NCI-H2196 treated with DMSO at 0.1 percent for 48 hours (cell line): ENCODE results near the gene PRPSAP1.
"Not testable (repeated sequence)": the region's sequence is repeated elsewhere in the genome, so short reads cannot be mapped to it uniquely, and the experiment has no call there.

Experiments used
- DNase-seq: peaks from one replicate; lab custom pipeline; 2025; ENCODE audit not compliant: unreplicated experiment; lab: John Stamatoyannopoulos, UW

Gene PRPSAP1

DNA sequence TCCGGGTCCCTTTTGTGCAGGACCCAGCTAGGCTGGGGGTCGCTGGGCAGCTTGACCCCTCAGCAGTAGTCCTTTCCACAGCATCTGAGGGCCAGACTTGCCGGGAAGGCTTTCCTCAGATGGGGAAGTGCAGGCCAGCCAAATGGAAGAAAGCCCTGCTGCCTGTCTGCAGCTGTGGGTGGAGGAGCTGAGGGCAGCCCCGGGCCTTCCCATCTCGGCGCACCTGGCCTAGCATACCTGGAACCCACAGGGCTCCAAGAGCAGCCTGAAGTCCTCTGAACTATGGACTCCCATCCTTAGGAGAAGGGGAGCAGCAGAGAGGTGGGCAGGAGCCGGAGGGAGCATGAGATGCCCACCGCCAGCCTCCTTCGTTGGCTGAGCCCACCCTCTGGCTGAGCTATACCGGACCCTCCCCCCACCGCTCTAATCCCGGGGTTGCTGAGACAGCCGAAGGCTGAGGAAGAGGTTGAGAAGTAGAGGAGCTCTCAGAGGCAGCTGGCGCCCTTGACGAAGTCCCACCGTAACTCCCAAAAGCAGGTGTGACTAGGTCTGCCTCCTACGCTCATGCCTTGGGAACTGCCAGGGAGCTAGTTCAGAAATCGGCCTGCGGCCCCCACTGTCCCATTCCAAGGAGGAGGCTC lies 75.3 kb downstream of the PRPSAP1 start:
- no peak for DNase-seq

DNA sequence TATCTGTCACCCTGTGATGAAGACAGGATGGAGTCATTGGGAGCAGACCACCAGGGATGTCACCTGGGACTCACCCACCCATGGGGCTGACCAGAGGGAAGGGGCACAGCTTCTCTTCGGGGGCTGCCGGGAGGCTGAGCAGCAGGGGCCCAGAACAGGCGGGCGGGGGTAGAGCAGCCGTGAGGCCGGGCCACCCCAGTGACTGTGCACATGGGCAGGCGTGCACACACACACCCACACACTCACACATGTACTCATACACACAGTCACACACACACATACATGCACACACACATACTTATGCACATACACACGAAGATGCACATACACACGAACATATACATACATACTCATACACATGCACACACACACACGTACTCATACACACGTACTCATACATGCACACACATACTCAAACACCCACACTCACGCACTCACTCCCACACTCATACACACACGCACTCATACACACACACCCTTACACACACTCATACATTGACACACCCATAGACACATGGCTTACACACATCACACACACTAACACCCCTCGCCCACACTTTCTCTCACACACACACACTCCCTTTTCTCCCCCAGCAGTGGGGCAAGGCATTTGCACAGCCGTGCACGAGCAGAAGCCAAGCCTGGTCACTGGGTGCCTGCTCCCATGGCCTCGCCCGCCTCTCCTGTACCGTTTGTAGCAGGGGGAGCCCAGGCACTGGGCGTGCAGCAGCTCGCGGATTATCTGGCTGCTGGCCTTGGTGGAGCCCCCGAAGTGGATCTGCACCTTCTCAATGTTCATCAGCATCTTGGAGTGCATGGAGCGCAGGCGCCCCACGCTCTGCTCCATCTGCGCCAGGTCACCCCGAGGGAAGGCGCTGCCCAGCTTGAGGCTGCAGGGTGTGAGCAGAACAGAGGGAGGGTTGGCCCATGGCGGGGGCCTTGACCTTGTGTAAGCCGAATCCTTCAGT lies 76.1 kb downstream of the PRPSAP1 start:
- no peak for DNase-seq

DNA sequence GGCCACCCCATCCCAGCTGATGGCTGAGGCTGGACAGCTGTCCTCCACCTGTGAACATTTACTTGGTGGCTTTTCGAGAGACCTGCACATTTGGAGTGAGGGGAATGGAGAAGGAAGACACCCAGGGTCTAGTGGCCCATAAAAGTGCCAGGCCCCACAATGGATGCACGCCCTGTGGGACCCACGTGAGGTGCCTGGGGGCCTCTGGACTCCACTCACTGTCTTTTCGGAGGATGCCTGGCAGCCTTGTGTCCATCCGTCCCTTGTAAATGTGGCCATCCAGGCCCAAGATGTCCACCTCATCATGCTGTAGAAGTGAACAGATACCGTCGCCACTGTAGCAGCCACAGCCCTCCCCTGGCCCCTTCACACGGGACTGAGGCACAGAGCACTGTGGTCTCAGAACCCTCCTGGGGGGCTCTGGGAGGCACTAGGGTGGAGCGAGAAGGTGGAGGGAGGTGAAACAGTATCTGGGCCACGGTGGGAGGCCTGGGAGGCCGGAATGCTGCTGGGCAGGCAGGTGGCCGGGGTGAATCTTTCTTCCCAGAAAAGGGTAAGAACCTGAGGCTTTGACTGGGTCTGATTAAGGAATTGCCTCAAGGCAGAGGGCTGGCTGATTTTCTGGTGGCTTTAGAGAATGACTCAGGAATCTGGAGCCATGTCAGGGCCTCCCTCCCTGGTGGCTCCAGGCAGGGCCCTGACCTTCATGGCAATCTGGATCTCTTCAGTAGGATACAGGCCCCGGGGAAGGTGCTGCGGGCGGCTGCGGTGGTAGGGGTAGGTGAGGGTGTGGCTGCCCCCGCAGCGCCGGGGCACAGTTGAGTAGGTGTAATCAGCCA lies 77.0 kb downstream of the PRPSAP1 start:
- DNase-seq = no peak

DNA sequence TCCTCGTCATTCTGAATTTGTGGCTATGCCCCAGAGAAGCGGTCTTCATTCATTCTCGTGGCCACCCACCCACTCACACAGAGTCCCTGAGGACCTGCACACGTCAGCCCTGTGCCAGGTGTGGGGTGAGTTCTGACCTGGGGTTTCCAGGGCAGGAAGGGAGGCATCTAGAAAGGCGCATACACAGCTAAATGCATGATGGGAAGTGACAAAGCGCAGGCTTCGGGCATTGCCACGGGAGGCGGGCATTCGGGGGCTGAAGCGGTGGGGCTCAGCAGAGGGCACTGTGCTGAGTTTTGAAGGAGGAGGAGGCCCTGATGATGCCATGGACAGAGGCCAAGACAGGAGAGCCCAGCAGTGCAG lies 77.7 kb downstream of the PRPSAP1 start:
- no peak for DNase-seq

DNA sequence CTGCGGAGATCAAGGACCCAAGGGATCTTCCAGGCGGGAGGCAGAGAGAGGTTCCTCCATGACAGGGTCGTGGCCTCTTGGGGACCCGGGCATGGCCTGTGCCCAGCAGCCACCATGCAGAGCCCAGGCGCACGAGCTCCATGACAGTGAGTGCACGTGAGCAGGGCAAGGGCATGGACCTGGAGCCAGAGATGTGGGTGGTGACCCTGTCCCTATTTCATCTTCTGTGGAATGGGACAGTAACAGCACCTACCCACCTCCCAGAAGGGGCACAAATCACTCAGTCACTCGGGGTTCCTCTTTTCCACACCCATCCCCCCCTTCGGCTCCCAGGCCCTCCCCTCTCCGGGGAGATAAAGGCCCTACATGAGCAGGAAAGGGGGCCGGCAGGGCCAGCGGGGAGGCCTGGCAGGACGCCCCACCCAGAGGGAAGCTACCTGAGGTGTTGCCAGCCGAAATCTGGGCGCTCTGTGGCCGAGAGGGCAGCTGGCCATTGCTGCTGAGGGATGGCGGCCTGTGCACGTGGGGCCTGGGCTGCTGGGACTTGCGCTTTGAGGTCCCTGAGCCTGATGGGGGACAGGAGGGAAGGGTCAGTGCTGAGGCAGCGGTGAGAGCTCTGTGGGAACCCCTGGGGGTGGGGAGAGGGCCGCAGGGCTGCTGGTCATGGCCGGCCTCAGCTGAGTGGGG lies 78.2 kb downstream of the PRPSAP1 start:
- no peak for DNase-seq

DNA sequence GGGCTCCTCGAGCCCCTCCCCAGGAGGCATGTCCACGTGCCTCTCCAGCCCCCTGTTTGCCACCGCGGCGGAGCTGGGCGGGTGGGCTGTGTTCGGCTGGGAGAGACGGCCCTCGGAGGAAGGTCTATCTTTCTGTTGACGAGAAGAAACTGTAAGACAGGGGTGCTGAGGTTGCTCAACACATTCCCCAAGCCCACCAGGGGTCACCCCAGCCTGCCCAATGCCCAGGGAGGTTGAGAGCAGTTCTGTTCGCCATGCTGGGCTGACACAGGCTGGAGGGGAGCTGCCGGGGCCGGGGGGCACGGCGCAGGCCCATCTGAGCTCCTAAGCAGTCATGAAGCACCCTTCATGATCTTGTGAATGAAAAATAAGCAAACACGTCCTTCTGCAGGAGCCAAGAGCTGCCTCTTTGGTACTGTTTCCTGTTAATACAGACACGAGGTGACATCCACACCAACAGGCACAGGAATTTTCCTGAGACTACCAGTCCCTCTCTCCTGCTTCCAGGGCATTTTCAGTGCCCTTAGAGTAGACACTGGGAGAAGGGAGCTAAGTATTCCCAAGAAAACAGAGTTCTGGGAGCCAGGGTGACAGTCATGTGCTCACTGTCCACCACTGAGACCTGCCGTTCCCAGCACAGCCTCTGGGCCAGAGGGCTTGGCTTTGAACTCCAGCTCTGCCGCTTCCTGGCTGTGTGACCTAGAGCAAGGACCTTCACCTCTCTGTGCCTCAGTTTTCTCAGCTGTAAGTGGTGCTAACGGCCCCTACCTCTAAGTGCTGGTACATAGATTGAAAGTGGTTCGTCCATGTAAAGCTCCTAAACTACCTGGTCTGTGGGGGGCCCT lies 79.4 kb downstream of the PRPSAP1 start:
- no peak for DNase-seq

DNA sequence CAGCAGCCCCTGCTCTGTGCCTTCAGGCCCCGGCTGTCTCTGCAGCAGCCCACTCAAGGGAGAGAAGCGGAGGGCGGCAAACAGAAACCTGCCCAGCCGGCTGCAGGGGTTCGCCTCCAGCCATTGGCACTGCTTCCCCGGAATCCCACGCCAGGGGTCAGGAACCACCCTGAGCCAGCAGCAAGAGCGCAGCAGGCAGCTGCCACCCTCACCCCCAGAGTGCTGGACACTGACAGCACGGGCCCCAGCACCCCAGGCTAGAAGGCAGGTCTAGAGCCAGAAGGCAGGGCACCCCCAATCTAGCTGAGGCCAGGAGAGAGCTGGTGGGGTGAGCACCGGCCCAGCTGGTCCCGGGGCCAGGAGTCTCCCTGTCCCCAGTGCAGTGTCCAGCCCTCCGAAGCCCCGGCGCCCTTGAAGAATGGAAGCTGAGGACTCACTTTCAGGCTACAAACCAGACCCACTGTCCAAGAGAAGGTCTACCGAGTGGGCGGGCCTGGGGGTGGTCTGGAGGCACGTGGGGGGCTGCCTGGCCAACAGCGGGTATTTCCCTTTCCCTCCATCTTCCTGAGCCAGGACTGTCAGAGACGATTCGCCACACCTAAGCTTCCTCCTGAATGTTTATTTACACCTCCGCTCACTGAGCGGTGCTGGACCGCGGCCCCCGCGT lies 80.1 kb downstream of the PRPSAP1 start:
- no peak for DNase-seq

DNA sequence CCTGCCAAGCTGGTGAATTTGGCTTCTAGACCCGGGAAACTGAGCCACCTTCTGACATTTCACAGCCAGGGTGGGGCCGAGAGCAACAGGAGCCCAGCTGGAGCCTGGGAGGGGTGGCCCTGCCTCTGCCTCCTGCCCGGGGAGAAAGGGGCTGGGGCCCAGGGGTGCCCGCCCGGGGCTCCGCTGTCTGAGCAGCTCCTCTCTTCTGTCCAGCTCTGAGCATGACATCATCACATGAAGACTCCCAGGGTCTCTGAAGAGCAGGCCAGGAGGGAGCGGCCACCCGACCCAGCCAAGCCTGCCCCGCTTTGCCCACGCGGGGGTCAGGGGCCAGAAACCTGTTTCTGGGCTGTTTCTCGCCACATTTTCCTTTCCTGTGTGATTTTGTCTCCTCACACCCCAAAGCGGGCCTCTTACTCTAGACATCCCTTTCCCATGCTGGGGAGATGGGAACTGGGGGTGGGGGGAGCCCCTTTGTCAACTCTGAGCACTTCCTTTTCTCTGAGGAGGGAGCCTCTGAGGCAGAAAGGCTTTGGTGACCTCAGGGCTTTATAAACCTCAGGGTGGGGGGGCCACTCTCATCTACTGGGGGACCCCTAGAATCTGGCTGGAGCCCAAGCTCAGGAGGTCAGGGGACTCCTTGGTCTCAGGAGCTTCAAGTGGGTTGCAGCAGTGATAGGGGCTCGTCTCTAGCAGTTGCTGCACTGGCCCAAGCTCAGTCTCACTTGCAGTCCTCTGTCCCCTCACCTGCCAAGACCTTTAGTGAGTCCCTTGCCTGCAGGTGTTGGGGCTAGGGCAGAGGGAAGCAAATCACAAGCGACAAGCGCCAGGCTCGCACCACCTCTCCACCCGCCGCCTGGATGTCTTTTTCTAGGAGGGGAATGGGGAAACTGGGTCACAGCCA lies 80.9 kb downstream of the PRPSAP1 start:
- no peak for DNase-seq

DNA sequence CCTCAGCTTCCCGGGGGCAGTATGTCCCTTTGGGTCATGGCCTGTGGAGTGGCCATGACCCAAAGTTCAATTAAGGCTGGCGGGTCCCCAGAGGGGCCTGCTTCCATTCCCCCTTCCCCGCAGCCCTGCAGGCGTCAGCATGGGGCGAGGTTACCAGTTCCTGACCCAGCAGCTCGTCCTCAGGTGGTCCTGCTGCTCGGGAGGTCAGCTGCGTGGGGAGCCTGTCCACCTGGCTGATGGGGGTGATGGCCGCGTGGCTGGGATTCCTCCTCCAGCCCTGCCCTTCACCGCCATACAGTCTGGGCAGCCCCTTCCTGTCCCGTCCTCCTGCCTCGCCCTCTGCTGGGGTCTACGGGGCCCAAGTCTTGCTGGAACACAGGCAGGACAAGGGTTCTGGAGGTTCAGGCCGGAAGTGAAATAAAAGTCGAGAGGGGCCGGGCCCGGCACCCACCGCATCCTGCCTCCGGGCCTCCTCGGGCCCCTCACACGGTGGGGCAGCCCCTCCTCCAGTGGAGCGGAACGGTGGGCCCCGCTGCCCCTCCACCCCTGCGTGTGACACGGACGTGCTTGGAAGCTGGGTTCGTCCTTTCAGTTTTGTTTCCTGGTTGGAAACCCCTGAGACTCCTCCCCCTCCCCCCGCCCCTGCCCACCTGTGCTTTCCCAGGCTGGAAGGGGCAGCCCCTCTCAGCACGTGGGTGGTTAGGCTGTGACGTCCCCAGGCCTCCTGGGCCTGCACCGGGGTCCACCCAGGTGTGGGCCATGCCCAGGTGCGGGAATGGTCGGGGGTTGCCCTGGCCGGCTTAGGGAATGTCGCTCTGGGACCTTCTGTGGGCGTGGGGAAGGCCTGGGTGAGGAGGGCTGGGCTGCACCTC lies 81.8 kb downstream of the PRPSAP1 start:
- DNase-seq = no peak

DNA sequence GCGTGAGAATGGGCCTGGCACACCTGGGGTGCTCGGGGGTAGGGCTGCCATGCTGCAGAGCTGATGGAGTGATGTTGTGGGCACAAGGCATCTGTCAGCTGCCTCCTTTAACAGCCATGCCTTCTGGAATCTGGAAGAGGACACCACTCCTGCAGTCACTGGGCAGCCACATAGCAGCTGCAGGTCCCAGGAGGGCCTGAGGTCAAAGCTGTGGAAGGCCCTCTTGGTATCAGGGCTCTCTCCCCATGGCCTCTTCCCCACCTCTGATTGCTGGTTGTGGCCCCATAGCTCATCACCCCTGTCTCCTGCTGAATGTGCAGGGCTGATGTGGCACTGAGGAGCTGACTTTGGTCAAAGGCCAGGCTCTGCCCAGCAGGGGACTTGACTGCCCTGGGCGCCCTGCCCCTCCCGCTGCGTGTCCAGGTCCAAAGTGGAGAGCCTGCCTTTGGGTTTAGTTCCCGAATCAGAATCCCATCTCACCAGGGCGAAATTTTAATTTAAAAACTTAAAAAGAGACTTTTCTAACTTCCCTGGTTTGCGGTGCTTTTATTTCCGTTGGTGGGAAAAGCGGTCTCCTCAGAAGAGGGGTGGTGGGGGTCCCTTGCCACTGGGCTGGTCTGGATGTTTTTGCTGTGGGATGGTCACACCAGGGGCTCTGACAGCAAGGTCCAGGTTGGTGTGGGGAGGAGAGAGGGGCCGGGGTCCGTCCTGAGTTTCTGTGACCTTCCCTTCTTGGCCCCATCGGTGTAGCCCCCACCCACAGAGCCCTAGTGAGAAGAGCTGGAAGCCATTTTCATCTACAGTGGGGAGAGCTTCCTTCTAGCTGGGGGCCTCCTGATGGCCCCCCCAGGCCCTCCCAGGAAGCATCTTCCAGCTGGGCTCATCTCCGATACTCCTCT lies 82.7 kb downstream of the PRPSAP1 start:
- DNase-seq = no peak

DNA sequence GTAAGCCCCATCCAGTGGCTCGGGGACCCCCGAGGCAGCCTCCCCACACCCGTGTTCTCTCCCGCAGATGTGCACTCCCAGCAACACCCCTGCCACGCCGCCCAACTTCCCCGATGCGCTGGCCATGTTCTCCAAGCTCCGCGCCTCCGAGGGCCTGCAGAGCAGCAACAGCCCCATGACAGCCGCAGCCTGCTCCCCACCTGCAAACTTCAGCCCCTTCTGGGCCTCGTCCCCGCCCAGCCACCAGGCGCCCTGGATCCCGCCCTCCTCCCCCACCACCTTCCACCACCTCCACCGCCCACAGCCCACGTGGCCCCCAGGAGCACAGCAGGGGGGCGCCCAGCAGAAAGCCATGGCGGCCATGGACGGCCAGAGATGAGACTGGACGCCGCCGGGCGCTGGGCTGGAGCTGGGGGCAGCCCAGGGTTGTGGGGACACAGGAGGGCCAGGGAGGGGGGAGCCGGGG lies 83.6 kb downstream of the PRPSAP1 start:
- no peak for DNase-seq

DNA sequence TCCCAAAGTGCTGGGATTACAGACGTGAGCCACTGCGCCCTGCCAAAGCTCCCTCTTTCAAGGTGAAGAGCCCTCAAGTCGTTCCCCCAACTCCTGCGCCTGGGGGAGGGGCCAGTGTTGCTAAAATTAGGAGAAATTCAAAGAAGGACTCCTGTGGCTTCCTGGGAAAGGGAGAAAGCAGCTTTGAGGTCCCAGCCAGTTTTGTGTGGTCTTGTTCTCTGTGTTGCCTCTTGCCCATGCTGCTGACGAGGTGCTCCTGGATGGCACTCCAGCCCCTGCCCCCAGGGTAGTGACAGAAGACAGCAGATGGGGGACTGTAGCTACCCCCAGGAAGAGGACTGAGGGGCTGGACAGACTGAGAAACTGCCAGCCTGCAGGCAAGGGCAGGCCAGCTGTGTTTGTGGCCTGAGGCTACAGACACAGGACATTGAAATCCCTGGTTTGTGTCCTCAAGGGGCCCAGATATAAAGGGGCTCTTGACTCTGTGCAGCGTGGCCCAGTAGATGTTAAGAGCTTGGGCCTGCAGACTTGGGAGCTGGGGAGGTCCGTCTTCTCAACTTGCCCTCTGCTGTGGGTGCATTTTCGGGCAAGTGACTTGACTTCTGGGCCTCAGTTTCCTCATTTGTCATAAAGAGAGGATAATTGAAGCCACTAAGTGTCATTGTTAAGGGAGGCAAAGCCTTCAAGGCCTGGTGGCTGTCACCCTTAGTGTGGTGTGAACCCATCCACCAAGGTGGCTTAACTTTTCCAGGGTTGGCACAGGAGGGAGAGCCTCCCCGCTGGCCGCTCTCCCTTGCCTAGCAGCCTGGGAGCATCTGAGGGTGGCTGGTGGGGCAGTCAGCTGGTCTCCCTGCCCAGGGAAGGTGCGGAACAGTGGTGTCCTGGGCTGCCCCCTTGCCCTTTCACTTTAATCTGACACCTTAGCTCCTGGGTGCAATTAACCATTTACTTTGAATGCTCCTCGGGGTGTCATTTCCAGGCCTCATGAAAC lies 84.4 kb downstream of the PRPSAP1 start:
- no peak for DNase-seq

DNA sequence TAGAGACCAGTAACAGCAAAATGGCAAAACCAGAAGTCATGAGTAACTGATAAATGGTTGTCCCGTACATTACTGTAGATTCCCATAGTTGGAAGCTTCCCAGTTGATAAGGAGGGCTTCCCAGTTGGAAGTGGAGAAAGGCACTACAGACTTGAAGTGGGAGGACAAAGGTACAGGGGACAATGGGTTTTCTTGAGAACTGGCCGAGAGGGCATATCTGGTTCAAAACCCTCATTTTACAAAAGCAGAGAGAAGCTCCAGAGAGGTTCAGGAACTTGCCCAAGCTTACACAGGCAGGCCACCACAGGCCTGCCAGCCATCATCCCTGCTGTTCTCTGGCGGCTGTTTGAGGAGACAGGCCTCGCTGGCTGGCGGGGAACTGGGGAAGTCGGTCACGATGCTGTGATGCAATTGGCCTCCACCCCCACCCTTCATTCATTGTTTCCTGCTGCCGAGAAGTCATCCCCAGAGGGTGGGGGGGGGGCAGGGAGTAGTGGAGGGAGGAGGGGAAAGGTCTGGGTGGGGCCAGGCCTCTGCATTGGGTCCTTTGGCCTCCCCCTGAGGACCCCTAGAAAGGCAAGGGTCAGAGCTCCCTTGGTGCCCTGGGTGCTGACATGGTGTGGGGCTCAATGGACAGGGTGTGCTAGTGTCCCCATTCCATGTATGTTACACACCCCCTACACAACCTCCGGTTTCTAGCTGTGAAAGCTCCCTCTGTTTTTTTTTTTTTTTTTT lies 85.5 kb downstream of the PRPSAP1 start:
- DNase-seq = no peak

DNA sequence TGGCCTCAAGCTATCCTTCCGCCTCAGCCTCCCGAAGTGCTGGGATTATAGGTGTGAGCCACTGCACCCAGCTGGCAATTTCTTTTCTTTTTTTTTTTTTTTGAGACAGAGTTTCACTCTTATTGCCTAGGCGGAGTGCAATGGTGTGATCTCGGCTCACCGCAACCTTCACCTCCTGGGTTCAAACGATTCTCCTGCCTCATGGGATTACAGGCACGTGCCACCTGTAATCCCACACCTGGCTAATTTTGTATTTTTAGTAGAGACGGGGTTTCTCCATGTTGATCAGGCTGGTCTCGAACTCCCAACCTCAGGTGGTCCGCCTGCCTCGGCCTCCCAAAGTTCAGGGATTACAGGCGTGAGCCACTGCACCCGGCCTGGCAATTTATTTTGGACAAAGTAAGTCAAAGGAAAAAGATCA lies 86.1 kb downstream of the PRPSAP1 start:
- not testable (repeated sequence) for DNase-seq
